GM18909 (cell line): ENCODE results near the gene METTL22.

Source experiments
- ATAC-seq: cut with Tn5 transposase; IDR thresholded peaks from one replicate; pipeline ENCODE4 v1.9.1; 2021; ENCODE audit warnings: mild to moderate bottlenecking; ENCODE audit not compliant: unreplicated experiment, poor library complexity

METTL22 gene

DNA sequence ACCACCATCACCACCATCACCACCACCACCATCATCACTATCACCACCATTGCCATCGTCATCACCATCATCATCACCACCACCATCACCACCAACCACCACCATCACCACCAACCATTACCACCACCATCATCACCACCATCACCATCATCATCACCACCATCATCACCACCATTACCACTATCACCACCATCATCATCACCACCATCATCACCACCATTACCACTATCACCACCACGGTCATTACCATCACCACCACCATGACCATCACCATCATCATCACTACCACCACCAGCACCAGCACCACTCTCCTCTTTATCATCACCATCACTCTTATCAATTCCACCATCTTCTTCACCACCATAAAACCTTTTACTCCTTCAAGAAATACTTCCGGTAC, 30.0 kb upstream of the METTL22 start:
- no peak for ATAC-seq

DNA sequence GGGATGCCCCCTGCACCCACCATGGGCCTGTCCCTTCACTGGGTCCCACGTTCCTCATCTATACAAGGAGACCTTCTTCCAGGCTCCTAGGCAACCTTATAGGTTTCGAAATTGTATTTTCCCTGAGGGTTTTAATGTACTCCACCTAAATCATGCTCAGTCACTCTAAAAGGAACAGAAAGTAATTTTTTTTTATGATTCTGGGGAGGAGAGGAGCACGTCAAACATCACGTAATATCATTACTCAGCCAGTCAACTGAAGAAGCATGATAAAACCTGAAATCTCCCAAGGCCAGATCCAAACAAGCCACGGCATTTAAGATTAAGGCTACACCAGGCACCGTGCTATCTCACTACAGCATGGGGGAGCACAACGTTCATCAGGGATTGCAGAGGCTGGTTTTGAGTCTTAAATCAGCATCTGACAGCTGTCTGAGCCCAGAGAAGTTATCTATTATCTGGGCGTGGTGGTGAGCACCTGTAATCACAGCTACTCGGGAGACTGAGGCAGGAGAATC, 27.3 kb upstream of the METTL22 start:
- no peak for ATAC-seq

DNA sequence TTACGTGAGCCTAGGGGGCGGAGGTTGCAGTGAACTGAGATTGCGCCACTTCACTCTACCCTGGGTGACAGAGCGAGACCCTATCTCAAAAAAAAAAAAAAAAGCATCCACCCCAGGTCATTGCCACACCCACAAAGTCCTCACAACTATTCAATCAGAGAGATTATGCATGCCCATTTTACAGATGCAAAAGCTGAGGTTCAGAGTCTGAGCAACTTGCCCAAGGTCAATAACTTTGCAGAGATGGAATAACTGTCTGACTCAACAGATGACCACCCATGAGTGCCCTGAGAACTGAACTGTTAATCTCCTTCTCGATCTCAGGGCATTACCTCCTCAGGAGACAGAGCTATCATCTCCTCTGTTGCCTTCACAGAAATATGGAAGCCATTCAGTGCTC, 25.7 kb upstream of the METTL22 start:
- no peak for ATAC-seq

DNA sequence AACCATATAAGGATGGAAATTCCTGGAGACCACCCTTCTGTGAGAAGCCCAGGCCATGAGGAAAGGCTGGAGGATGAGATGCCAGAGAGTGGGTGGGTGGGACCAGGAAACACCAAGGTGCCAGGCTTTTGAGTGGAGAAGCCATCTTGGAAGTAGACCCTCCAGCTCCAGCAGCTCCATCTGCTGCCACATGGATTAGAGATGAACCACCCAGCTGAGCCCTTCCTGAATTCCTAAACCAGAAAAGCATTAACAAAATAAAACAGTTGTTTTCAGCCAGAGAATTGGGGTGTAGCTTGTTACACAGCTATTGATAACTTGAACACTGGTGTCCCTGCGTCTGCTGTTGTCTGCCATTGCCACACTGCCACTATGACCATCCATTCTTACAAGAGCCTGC, 24.9 kb upstream of the METTL22 start:
- ATAC-seq, result no peak

DNA sequence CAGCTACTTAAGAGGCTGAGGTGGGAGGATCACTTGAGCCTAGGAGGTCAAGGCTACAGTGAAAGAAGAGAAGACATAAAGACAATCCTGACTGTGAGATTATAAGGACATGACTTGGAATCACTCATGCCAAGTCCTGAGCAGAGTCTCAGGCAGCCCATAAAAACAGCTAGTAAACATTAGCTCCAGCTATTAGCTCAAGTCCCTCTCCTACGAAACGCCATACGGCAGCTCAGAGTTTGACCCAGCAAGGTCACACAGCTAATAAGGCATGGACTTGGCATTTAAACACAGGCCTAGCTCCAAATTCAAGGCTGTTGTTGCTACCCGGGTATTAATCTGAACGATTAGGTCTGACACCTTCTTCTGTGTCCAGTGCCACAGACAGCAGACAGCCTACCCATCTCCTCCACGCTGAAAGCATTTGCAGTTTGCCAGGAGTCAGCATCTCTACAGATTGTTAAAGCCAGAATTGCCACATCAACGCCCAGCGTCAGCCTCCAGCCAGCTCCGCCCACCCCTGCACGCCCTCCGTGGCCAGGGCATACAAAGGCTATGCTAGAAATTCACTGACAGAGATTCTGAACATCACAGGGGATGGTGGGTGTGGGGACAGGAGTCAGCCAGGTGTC, 21.2 kb upstream of the METTL22 start:
- no peak for ATAC-seq

DNA sequence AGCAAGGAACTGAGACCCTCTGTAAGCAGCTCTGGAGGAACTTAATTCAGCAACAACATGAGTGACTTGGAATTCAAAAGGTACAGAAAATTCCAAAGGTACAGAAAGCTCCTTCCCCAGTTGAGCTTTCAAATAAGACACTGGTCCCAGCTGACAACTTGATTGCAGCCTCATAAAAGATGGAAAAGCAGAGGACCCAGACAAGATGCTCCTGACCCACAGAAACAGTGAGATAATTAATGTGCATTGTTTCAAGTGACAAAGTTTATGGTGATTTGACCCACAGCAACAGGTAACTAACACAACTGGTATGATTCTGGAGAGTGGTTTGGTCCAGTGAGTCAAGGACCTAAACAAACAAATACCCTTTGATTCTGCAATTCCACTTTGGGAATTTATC, 15.9 kb upstream of the METTL22 start:
- no peak for ATAC-seq

DNA sequence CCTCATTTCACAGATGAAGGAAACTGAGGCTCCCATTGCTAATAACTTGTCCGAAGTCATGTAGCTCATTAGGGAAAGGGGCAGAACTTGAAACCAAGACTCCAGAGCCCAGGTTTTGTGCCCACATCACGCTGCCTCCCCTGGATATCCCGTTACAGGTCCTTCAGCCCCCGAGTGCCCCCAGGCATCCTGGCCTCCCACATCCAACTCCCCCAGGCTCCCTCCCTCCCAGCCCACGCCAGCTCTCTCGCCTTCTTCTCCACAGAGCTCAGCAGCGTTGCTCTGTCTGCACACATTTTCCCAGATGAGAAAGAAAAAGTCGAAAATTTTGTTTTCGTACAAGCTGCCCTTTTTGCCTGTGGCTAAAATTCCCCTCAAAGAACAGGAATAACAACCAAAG, 14.3 kb upstream of the METTL22 start:
- ATAC-seq, result no peak

DNA sequence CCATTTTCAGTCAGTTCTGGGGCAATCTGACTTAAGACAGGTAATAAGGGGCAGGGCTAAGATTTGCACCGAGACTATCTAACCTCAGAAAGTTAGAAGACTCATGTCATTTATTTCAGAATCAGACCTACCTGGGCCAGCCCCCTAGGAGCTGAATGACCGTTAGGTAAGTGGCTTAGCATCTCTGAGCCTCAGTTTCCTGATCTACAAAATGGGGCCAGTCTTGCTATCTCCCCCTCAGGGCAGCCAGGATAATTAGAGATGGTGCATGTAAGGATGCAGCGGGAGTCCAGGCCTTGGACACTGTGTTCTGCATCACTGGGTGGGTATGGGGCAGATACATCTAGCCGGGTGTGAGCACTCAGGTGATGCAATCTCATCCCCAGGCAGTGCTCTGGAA, 10.4 kb upstream of the METTL22 start:
- no peak for ATAC-seq

DNA sequence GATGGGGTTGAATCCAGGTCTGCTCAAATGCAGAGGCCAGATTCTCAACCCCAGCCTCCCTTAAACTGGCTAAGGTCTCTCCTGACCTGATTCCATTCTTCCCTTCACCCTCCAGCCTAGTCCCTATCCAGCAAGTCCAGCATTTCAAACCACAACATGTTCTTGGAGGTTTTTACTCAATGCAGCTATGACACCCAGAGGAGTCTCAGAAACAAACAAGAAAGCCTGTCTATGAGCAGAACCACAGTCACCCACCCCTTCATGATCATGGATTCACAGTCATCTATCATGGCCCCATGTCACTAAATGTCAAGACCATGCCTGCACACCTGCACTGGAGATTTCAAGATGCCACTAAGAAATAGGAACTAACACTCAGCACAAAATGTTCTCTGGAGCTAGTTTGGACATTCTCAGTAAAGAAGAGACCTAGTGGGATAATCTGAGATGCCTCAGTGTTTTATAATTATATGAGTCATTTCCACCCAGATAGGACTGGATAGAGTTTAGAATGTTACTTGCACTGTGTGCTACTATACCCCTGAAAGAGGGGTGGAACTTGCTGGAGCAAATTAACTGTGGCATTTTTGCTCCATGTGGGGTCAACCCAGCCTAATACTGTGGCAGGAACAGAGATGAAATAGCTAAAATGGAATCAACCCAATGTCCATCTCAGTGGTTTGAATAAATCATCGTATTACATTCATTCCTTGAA, 9.5 kb upstream of the METTL22 start:
- ATAC-seq, result no peak

DNA sequence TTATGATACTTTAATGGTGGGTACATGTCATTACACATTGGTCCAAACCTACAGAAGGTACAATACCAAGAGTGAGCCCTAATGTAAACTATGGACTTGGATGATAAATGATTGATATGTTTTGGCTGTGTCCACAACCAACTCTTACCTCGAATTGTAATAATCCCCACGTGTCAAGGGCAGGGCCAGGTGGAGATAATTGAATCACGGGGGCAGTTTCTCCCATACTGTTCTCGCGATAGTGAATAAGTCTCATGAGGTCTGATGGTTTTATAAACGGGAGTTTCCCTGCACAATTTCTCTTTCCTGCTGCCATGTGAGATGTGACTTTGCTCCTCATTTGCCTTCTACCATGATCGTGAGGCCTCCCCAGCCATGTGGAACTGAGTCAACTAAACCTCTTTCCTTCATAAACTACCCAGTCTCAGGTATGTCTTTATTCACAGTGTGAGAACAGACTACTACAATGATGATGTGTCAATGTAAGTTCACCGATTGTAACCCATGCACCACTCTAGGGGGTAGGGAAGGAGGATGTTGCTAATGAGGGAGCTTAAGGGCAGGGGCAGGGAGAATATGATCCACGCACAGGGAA, 7.0 kb upstream of the METTL22 start:
- ATAC-seq, result no peak

DNA sequence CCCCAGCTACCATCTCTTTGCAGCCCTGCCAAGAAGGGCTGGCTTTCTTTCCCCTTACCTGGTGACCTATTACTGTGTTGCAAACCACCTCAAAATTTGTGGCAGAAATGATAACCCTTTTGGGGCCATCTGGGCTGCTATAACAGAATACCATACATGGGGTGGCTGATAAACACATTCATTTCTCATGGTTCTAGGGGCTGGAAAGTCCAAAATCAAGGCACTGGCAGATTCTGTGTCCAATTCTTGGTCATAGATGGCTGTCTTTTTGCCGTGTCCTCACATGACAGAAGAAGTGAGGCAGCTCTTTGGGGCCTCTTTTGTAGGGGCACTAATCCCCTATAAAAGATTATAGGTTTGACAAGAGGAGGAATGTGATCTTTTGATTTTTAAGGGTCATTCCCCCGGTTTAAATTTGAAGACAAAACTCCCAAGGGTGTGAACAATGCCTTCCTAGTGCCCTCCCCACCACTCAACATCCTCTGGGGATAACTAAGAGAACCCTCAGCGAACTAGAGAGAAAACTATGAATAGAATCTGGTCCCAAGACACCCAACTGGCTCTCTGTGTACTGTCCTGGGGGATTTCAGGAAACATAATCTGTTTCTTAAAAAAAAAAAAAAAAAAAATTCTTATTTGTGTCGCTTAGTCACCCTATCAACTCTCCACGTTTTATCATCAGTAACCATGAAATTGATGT, 1.7 kb upstream of the METTL22 start:
- no peak for ATAC-seq

DNA sequence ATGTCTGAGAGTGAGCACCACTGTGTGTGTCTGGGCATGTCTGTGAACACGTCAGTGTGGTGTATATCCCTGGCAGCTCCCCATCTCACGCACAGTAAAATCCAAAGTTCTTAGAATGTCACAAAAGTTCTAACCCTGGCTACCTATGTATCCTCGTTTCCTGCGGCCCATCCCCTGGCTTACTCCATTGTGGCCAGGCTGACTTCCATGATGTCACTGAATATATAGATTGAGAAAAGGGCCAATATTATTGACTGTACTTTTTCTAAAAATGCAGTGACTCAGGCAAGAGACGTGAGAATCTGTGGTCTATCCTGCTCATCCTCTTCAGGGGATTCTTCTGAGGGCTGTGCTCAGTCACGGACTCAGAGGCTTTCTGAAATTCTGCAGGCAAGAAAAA, 963 bp upstream of the METTL22 start:
- ATAC-seq, result no peak

DNA sequence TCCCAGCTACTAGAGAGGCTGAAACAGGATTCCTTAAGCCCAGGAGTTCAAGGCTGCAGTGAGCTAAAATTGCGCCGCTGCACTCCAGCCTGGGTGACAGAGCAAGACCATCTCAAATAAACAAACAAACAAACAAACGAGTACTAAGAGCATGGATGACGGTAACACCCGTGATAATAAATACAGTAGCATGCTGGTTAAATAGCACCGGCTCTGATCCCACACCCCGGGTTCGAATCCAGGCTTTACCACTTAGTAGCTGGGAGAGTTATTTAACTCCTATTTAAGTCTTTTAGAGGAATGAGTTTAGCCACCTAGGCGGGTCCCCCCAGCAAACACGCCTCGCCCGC, 301 bp upstream of the METTL22 start:
- no peak for ATAC-seq

DNA sequence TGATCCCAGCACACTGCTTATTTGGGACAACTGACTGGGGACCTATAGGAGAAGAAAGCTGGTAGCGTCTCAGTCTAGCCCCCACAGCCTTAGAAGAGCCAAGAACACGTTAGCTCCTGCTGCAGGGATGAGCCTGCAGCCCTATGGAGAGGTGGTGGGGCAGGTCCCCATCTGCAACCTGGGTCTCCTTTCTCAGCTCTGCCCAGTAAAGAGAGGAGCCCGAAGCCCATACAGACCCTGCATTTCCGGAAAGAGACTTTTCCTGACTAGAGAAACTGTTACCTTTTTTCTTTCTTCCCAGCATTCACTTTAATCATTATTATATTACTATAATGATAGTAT, 788 bp downstream of the METTL22 start:
- ATAC-seq, result peak; percentile 12

DNA sequence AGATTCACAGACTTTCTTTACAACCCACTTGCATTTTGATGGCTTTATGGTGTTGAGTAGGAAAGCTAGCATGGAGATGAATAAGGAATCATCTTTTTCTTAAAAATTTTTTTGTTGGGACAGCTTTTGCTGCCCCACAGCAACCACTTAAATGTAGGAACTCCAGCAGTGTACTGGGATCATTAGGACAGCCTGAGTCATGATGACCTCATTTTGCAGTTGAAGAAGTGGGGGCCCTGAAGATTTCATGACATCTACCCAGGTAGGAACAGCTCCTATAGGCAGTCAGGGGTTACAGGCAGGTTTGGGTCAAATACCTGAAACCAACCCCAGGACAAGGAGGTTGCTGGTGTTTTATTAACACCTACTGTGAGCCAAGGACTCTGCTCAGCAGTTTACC, 2.1 kb downstream of the METTL22 start:
- ATAC-seq, result no peak

DNA sequence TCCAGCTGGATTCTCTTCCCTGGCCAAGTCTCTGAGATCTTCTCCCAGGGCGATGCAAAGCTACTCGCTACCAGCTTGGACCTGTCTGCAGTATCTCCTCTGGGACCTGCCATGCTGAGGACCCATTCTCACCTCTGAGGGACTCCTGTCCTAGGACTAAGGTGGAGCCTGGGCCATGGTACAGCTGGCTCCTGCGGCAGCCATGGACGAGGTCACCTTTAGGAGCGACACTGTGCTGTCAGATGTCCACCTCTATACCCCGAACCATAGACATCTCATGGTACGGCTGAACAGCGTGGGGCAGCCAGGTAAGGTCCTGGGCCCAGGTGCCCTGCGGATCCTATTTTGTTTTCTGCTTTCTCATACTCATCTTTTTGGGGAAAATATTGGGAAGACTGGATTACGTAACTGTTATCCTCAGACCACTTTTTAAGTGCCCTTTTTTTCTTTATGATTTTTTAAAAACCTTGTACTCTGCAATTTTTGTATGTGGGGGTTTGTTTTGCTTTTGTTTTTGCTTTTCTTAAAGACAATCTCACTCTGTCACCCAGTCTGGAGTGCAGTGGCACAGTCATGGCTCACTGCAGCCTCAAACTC, 4.1 kb downstream of the METTL22 start:
- ATAC-seq, result no peak

DNA sequence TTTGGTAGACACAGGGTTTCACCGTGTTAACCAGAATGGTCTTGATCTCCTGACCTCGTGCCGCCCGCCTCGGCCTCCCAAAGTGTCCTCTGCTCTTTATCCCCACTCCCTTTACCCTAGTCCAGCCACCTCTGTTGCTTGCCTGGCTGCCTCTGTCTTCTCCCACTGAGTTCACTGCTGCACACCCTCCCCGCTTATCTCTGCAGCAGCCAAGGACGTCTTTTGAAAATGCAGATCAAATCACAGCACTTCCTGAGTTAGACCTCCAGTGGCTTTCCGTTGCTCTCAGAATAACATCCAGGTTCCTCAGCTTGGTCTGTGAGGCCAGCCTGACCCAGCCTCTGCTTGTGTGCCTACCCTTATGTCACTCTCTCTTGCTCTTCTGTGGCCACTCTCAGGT, 5.4 kb downstream of the METTL22 start:
- no peak for ATAC-seq

DNA sequence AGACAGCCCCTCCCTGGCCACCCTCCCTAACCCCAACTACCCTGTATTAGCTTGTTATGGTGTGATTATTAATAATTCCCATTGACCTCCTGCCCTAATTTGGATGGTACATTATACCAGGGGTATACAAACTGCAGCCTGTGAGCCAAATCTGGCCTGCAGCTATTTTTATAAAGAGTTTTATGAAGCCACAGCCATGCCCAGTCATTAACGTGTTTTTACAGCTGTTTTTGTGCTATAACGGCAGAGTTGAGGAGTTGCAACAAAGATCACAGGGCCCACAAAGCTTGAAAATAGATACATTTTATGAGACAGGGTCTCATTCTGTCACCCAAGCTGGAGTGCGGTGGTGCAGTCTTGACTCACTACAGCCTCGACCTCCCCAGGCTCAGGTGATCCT, 6.0 kb downstream of the METTL22 start:
- ATAC-seq, result no peak

DNA sequence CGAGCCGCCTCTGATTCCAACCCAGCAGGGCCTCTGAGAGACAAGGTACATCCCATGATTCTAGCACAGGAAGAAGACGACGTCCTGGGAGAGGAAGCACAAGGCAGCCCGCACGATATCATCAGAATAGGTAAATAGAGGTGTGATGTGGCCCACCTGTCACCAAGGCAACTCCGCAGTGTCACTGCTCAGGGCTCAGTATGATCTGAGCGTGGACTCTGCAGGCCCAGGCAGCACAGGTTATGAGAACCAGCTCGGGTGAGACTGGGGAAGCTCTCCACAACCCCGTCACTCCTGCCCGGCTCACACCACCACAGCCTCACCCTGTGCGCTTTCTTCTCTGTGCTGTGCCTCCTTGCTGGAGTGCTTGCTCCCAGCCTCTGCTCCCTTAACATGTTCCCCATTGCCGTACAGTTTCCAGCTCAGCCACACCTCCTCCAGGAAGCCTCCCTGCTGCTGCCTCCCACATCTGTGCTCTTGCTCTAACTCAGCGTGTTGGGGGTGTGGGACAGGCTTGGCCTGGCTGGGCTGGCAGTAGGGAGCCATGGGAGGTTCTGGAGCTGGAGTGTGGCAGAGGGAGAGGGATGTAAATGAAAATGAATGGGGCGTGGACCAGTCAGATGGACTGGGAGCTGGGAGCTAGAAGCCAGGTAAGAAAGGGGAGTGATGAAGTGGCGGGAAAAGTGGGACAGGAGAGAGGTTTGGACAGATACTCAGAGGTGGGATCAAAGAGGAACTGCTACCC, 7.7 kb downstream of the METTL22 start:
- ATAC-seq, result no peak

DNA sequence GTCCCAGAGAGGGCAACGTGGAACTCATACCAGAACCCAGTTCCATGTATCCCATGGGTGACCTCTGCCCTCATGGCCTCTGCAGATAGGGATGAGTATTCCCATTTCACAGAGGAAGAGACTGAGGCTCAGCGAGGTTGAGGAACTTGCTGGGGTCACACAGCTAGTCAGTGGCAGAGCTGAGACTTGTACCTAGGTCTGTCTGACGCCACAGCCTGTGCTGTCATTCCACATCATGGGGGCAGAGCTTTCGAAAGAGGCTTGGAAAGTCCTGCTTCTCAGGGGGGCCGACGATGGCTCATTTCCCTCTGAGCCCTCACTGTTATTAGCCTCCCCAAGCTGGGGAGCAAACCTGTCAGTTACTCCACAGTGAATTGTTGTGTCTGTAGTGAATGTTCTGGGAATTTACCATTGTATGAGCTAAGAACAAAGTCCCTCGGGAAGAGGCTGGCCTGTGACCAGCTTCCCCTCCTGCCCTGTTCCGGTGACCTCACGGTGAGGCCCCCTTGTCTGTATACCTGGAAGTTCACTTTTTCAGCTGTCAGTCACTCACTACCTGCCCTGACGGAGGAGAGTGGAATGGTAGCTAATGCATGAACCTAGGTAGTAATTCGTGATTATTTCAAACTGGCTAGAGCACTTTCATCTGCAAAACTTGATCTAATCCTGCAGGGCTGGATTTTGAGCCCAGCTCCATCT, 8.9 kb downstream of the METTL22 start:
- ATAC-seq, result no peak
